Renal pelvis (tissue), 12 donors: ENCODE results near the gene CT47A1. TPM values are rescaled to one million over a fixed set of nuclear protein-coding genes. Genes with fewer than 3 reads are reported as not detected.
"Not testable (repeated sequence)": the region's sequence is repeated elsewhere in the genome, so short reads cannot be mapped to it uniquely, and the experiment has no call there.

Experiments
- DNase-seq: peaks from one replicate; pipeline ENCODE4 v3.0.0-alpha.2; 2013
- long read RNA-seq, 16 experiments: transcript quantifications; one replicate each; lab custom pipeline, GENCODE V29; 2026
- polyA plus RNA-seq, 3 donors: library from polyadenylated mRNA; unstranded; fragments of 120-200 nt; gene quantifications; one replicate each; pipeline ENCODE4 v1.2.1, GENCODE V29; 2013; ENCODE audit not compliant: insufficient read length in 3 of 3

Gene CT47A1
- polyA plus RNA-seq, result not detected
- long read RNA-seq, donor 1, result 0 reads
- long read RNA-seq, donor 2, result 0 reads
- long read RNA-seq, donor 3, result 0 reads
- long read RNA-seq, donor 4, result 0 reads
- long read RNA-seq, donor 5, result 0 reads
- long read RNA-seq, donor 6, result 0 reads
- long read RNA-seq, donor 7, result 0 reads
- long read RNA-seq, donor 8, result 0 reads
- long read RNA-seq, donor 9, result 0 reads
- long read RNA-seq, donor 10, result 0 reads
- long read RNA-seq, donor 11, result 0 reads
- long read RNA-seq, donor 12, result 0 reads
- long read RNA-seq, donor 13, result 0 reads
- long read RNA-seq, donor 14, result 0 reads
- long read RNA-seq, donor 15, result 0 reads
- long read RNA-seq, donor 16, result 0 reads

DNA sequence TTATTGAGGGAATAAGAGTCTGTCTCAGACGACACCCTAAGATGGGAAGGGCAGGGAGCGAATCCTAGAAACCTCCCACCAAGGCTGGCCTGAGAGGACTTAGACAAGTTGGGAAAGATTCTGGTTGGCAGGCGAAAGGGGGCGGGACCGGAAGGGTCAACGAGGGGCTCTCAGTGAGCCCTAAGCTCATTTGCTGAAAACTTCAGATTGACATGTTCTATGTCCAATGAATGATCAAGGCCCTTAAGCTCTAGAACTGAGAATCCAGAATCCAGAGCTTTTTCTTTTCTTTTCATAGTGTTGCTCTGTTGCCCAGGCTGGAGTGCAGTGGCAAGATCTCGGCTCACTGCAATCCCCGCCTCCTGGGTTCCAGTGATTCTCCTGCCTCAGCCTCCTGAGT lies at the start of gene CT47A1:
Gene CT47A1 (minus strand): TSS at position 101 of the 400 bp plus-strand sequence. CDS start 231 bp downstream, outside the sequence.
- DNase-seq, result not testable (repeated sequence)

DNA sequence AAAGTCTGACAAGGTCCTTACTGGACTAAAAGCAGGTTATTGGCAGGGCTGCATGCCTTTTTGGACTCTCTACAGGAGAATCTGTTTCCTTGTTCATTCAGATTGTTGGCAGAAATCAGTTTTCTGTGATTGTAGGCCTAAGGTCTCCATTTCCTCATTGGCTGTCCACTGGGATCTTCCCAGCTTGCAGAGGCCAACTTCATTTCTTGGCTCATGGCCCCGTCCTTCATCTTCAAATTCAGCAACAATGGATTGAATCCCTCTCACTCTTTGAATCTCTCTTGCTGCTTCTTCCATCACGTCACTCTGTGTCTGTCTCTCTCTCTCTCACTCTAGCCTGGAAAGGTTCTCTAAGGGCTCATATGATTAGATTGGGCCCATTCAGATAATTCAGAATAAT lies 47.0 kb upstream of the CT47A1 start:
- no peak for DNase-seq

DNA sequence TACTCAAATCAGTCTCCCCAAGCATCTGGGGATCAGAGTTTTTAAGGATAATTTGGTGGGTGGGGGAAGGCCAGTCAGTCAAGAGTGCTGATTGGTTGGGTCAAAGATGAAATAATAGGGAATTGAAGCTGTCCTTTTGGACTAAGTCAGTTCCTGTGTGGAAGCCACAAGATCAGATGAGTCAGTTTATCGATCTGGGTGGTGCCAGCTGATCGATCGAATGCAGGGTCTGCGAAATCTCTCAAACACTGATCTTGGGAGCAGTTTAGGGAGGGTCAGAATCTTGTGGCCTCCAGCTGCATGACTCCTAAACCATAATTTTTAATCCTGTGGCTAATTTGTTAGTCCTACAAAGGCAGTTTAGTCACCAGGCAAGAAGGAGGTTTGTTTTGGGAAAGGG lies 44.5 kb upstream of the CT47A1 start:
- no peak for DNase-seq

DNA sequence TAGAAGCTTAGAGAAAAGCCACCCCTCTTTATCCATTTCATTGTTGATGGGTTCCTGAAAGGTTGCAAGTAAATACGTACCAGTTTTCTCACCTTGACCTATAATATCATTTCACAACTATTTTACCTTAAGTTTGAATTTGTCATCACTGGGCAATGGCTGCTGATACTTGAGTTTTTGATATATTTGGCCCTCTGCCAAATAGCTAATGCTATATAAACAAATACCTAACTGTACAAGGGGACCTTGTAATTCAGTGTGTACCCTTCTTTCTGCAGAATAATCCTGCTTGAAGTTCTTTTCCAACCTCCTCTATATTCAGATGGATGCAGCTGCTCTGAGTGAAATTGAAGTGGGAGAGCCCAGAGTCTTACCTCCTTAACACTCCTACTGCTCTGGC lies 42.9 kb upstream of the CT47A1 start:
- no peak for DNase-seq

DNA sequence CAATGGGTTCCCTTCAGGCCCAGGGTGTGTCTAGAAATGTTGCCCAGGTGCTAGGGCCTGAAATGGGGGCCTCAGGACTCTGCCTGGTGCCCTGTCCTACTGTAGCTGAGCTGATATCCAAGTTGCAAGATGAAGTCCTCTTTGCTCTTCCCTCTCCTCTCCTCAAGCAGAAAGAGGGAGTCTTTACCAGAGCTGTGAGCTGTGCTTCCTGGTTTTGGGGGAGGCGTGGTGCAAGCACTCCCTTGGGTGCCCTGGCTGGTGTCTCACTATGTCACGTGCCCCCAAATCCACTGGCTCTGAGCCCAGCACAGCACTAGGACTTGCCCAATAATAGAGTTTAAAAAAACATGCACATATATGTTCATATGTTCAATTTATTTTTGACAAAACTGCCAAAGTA lies 29.3 kb upstream of the CT47A1 start:
- no peak for DNase-seq

DNA sequence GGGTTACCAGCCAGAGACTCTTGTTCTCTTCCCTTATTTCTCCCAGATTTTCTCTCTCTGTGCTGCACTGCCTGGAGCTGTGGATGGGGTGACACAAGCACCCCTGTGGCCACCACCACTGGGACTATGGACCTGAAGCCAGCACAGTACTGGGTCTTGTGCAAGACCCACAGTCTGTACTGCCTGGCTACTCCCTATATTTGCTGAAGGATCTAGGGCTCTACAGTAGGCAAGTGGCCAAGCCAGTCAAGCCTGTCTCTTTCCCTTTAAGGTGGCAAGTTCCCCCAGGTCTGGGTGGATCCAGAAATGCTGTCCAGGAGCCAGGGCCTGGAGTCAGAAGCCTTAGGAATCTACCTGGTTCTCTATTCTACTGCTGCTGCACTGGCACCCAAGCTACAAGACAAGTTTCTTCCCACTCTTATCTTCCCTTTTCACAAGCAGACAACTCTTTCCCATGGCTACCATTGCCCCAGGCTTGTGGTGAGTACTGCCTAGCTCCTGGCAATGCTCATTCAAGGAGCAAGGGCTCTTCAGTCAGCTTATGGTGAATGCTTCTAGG lies 28.4 kb upstream of the CT47A1 start:
- no peak for DNase-seq

DNA sequence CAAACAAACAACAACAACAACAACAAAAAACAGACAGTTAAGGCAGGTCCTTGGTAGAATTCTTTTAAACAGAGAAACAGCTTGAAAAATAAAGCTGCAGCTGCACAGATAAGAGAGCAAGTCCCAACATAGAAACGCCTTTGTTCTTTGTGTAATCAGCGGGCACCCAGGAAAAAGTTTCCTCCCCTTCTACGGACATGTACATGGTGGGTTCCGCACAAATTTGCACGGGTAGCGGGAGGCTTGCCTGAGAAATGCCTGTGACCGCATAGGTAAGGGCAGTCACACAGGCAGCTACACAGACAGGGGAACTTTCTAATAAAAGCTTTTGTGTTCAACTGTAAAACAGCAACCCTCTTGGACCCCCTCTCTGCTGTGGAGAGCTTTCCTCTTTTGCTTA lies 25.7 kb upstream of the CT47A1 start:
- DNase-seq, result no peak

DNA sequence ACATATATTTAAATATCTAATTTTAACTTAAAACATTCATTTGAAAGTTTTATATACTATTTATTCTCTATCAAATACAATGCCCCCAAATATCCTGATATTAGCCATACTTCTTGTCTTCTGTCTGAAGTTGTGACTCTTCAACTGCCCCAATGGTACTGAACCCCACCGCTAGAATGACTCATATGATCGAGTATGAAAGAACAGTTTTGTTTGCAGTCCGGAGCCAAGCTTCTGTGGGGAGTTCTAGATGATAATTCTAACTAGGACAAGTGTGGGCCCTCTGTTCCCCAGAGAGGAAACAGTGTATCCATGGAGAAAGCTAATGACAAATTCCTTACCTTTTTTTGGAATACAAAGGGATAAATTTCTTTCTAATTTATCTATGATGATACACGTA lies 24.7 kb upstream of the CT47A1 start:
- no peak for DNase-seq

DNA sequence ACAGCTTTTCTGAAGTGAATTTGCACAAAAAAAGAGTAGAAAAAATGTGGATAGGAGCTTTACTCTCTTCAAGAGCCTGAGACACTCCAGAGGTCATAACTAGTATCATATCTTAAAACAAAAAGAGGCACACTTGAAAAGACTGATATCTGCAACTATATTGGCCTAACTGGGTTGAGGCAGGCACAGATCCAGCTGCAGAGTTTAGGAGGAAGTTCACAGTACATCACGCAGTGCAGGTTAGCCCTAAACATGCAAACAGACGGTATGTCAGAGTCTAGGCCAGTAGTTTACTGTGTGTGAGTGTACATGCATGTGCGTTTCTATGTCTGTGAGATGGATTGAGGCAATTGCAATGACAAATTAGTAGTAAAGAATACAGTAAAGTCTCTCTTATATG lies 24.2 kb upstream of the CT47A1 start:
- DNase-seq, result no peak

DNA sequence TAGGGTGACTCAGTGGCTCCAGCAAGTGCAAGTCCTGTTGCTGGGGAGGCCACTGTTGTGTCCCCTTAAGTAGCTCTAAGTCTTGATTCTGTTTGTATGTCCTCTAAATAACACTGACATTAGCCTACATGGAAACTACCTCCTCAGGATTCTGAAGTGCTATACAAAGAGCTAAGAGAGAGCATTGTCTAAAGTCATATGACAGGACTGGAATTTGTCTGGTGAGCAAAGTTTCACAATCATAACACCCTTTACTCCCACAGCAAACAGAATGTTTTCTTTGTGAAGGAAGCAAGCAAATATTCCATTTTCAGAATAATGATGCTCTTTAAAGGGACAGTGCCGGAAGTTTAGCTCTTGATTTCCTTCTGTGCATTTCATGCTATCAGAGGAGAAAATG lies 23.4 kb upstream of the CT47A1 start:
- DNase-seq, result no peak

DNA sequence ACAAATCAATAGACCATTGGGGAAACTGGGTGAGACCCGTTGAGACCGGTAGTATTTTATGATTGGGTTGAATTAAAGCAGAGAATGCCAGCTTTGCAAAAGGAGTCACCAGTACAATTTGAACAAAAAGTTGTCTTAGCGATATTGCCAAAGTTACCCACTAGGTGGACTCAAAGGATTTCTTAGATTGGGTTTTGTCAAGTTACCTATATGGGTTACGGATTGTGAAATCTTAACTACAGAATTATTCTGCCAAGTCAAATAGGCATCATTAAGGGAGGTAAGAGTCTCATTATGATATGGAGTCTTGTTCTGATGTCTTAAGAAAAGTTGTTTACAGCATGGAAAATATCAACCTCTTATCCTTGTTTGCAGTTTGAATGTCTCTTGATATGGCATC lies 15.0 kb upstream of the CT47A1 start:
- DNase-seq, result no peak

DNA sequence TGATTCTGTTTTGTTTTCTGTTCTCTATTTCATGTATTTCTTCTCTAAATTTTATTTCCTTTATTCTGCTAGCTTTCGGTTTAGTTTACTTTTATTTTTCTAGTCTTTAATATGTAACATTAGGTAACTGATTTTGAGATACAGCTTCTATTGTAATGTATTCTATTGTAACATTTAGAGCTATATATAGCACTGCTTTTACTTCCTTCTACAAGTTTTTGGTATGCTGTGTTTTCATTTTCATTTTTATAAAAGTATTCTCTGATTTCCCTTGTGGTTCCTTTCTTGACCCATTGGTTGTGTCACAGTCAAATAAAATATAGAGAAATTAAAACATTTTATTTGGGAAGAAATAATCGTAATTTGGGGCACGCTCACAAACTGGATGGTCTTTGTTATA lies 13.9 kb upstream of the CT47A1 start:
- DNase-seq, result no peak

DNA sequence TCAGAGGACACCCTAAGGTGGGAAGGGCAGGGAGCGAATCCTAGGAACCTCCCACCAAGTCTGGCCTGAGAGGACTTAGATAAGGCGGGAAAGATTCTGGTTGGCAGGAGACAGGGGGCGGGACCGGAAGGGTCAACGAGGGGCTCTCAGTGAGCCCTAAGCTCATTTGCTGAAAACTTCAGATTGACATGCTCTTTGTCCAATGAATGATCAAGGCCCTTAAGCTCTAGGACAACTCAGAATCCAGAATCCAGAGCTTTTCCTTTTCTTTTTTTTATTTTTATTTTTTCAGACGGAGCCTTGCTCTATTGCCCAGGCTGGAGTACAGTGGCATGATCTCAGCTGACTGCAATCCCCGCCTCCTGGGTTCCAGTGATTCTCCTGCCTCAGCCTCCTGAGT lies 29.1 kb downstream of the CT47A1 start, which contains the start of gene CT47A7:
Gene CT47A7 (minus strand): TSS at position 101 of the 400 bp plus-strand sequence. CDS start 255 bp downstream, outside the sequence.
- DNase-seq, result not testable (repeated sequence)

Other genes with a start within 250 kb of the CT47A1 start
- gene CT47B1, start 109.9 kb downstream of the CT47A1 start, polyA plus RNA-seq, result not detected
- gene CT47A11, start 48.6 kb downstream of the CT47A1 start, polyA plus RNA-seq, result not detected
- gene CT47A10, start 43.7 kb downstream of the CT47A1 start, polyA plus RNA-seq, result not detected
- gene CT47A9, start 38.9 kb downstream of the CT47A1 start, polyA plus RNA-seq, result not detected
- not detected for gene CT47A8, start 34.0 kb downstream of the CT47A1 start, polyA plus RNA-seq
- gene CT47A7, start 29.2 kb downstream of the CT47A1 start, polyA plus RNA-seq, result not detected
- not detected for gene CT47A6, start 24.3 kb downstream of the CT47A1 start, polyA plus RNA-seq
- gene CT47A5, start 19.4 kb downstream of the CT47A1 start, polyA plus RNA-seq, result not detected
- not detected for gene CT47A4, start 14.6 kb downstream of the CT47A1 start, polyA plus RNA-seq
- not detected for gene CT47A3, start 9.7 kb downstream of the CT47A1 start, polyA plus RNA-seq
- gene CT47A2, start 4.8 kb downstream of the CT47A1 start, polyA plus RNA-seq, result not detected
- 1 to 10 TPM; 4.2 to 6.4 (median 6.1) TPM for gene GLUD2, start 61.9 kb upstream of the CT47A1 start, polyA plus RNA-seq